DMS153 (cell line): Measurements from ENCODE around the gene LEP.
"Not testable (repeated sequence)": the region's sequence is repeated elsewhere in the genome, so short reads cannot be mapped to it uniquely, and the experiment has no call there.

Experiments
- DNase-seq: peaks from one replicate; lab custom pipeline; 2025; lab: John Stamatoyannopoulos, UW

LEP gene

GRCh38 chr7:128274246-128274883 is 33.3 kb downstream of the LEP start:
- no peak for DNase-seq

- no peak for DNase-seq
These were observed 34.0 kb downstream of the LEP start for GRCh38 chr7:128274884-128275603.

DNA sequence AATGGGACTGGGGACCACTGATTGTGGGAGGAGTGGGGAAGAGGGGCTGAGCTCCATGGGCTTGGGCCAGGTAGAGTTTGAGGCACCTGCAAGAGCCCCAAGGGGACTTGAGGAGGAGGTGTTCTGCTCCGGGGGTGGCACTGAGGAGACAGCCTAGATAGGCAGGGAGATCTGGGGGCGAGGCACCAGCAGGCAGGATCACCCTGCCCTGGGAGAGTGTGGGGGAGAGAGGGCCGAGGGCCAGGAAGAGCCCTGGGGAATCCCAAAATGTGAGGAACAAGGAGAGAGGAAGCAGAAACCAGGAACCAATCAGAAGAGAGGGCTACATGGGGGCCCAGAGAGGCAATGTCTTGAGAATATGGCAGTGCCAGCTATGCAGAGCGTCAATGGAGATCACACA is 34.6 kb downstream of the LEP start:
- no peak for DNase-seq

GRCh38 chr7:128278366-128278765 is 37.3 kb downstream of the LEP start:
- no peak for DNase-seq

DNA sequence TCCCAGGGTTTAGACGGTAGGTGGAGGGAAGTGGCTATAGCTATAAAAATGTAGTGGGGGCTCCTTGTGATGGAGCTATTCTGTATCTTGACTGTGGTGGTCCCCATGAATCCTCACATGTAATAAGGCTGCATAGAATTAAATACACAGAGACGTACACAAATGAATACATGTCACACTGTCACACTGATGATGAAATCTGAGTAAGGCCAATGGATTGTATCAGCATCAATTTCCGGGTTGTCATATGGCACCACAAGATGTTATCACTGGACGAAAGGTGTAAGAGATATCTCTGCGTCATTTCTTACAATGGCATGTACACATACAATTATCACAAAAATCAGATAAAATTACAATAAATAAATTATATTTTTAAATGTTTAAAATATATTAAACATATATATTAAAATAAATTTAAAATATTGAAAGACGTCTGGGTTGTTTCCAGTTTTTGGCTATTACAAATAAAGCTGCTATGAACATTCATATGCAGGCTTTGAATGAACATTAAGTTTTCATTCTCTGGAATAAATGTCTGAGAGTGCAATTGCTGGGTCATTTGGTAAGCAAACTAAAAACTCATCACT is 38.1 kb downstream of the LEP start:
- no peak for DNase-seq

- not testable (repeated sequence) for DNase-seq
These were observed 39.4 kb downstream of the LEP start for GRCh38 chr7:128280451-128280850.

DNA sequence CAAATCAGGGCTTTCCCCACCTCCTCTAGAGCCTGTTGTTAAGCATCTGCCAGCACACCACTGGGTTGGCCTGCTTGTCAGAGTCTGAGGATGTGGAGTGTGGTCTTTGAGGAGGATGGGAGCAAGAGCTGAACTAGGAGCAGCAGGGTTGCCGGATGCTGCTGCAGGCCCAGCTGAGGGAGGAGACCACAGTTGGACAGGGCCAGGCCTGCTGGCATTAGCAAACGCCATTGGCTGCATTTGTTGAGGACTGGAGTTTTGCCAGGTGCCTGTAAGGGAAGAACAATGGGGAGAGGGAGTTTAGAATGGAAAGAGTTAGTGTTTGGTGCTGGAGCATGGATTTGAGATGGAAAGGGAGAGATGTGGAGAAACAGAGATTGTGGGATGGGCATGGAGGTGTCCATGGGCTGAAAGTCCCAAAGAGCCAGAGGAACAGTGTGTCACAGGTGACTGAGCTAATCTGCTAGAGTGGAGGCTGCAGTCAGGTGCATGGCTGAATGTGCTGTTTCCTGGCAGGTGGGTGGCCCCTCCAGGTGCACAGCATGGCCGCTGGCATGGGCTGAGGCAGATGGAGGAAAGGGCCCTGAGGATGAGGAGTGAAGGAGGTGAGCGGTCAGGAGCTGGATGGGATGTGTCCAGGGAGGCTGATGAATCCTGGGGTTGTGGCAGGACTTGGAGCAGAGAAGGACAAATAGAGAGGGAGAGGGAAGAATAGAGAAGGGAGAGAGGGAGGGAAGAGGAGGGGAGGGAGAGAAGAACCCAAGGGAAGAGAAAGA is 40.7 kb downstream of the LEP start:
- DNase-seq = no peak

- no peak for DNase-seq
These were observed 43.0 kb downstream of the LEP start for GRCh38 chr7:128284102-128284501.

- no peak for DNase-seq
These were observed 46.5 kb downstream of the LEP start for GRCh38 chr7:128287556-128287955.

DNA sequence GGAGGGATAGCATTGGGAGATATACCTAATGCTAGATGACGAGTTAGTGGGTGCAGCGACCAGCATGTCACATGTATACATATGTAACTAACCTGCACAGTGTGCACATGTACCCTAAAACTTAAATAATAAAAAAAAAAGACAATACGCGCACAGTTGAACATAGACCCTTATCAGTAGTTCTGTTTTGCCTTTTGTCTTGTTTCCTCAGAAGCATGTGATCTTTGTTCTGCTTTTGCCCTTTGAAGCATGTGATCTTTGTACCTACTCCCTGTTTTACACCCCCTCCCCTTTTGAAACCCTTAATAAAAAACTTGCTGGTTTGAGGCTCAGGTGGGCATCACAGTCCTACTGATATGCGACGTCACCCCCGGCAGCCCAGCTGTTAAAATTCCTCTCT is 56.9 kb downstream of the LEP start:
- DNase-seq = not testable (repeated sequence)

DNA sequence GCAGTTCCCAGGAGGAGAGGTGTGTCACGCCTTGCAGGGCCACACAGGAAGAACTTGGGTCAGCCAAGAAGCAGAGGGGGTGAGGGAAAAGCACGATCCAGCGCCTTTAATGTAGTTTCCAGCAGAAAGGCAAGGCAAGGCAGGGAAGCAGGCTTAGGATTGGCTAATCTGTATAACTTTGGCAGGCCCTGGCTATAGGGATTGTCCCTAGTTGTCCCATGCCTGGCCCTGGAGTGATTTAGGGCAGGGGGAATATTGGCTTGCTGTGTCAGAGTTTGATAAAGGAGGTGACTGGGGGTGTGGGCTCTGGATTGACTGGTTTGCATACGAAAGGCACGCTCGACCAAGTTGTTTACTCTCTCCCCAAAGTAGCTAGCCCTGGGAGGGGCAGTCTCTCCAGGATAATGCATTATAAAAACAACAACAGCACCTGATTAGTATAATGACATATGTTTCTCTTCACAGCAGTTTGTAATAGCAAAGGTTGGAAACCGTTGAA is 58.1 kb downstream of the LEP start:
- DNase-seq = no peak

DNA sequence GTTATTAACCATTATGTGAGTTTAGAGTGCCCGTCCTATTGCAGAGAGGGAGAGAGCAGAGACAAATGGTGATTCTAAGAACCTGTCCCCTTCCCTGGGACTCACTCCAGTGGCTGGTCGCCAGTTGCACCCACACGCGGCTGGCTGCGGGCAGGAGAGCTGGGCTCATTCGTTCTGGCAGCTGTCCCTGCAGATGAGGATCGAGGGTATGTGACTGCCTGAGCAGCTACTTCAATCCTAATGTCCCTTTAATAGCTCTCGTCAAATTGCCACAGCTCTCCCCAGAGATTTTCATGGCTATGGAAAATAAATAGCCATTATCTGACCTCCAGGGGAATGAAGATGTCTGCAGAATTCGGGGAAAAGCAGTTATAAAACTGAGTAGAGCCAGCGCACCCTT is 61.1 kb downstream of the LEP start:
- DNase-seq = no peak

- DNase-seq = no peak
These were observed 62.1 kb downstream of the LEP start for GRCh38 chr7:128303133-128303532.

DNA sequence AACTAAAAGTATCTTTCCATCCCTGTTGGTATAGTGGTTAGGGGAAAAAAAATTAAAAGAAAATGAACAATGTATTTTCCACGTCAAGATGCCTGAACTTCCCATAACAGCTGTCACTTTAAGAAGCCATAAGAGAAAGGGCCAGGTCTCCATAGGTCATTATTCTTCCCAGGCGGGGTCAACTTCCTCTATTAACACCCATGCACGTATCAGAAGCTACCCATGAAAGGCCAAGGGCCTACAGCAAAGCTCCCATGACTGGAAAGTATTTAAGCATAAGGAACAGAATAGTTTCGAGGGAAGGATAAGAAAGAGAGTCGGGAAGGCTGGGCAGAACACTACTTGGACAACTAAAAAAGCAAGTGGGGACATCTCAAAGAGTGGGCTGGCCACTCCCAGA is 62.6 kb downstream of the LEP start:
- DNase-seq = no peak

DNA sequence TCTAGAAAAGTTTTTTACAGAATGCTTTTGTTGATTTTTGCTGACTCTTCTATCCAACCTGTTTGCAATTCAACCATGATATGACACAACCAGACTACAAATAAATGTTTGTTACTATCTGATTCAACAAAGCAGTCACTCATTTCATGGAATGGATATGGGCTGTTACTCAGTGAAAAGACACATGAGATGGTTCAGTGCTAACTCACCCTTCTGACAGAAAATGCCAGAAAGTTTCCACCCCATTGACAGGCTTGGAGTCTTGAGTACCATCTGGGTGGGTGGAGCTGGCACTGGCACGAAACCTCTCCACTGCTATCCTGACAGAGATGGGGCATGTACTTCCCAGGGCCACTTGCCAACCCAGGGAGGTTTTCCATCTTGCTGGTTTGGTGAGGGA is 63.1 kb downstream of the LEP start:
- no peak for DNase-seq

DNA sequence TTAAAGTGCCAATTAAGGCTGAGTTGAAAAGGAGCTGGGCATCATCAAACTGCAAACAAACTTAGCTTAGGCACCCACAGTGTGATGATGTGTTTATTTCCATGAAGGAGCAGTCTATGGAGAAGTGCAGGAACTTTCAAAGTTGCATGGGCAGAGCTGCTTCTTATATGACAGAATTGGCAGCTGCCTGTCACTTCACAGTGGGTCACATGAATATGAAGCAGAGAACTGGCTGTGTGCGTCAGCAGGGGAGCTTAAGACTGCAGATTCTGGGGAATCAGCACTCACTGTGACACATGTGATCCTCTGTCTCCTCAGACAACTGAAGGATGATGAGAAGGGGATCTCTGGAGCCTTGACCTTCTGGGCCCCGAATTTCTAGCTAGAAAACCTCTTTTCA is 66.0 kb downstream of the LEP start:
- no peak for DNase-seq
